ENCODE measurements around the gene YTHDC1. TPM values are rescaled to one million over a fixed set of nuclear protein-coding genes. Genes with fewer than 3 reads are reported as not detected.
"Not testable (repeated sequence)": the region's sequence is repeated elsewhere in the genome, so short reads cannot be mapped to it uniquely, and the experiment has no call there.

The YTHDC1 gene
- total RNA-seq, 2 experiments from 2014 or later: 80.0 to 95.1 TPM

DNA sequence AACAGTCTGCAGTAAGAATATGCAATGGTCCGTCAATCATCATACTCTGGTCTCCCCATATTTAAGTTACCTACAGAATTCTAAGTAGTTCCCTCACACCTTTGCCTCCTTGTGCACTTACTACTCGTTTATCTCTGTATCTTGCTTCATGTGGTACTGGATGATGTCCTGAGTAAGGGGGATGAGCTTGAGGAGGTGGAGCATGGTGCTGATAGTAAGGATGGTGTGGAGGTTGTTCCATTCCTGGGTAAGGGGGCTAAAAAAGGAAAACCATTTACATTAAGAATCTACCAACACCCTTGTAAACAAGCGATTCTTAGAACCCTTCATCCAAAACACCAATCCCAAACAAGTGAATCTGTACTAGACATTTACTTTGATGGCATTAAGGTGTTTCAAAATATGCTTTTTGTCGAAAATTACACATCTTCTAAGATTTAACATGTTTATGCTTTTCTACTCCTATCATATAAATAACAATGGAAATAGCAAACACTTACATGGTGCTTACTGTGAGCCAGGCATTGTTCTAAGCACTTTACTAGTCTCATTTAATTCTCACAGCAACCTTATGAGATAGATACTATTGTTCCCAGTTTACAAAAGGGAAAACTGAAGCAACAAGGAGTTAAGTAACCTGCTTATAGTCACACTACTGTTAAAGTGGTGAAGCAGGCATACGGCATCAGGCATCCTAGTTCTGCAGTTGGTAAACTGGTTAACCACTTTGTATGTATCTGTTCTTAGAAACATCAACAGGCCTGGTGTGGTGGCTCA, 33.5 kb downstream of the YTHDC1 start:
- no peak overlapping the region for H3K4me3 Mint-ChIP-seq
- peaks cover 17% of the 10 kb centered on the region for H3K4me1 Mint-ChIP-seq
- H3K9me3 Mint-ChIP-seq: no peaks in the 10 kb centered on the region
- no peaks in the 10 kb centered on the region for H3K27me3 Mint-ChIP-seq
- peaks cover 66% of the 10 kb centered on the region for H3K36me3 Mint-ChIP-seq (ENCODE audit: low read depth)
- no peak overlapping the region for H3K27ac Mint-ChIP-seq
- POLR2A ChIA-PET: interaction anchor here (1.1 kb wide), 1 partner anchor 12 kb away, joined by 3 read pairs; no protein-coding TSS in a partner anchor
- no peak for DNase-seq
- CTCF ChIA-PET: no interaction called here

DNA sequence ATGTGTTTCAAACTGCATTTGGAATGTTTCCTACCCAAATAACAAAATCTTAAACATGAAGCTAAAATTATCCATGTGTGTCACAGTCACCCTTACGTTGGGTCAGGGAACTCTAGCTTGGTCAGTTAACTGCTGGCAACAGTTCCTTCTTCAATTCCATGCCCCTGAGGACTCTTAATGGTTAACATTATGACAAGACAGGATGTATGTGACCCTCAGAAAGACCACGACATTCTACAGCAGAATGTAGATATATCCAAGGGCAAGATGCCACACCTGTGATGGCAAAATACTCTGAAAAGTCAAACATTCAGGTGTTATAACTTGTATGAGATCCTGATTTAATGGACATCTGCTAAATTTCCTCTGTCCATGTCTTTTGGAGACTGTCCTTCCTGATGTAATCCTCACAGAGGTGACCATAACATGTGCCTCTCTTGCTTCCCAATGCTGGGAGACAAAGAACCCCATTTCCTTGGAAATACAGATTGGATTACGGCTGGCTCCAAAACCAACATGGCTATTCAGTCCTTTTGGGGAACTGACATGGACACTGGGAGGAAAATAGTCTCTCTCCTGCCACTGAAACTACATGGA, 39.1 kb downstream of the YTHDC1 start:
- Mint-ChIP-seq H3K27me3 (peaks cover 13% of the 10 kb centered on the region), H3K36me3 (ENCODE audit: low read depth) (peaks cover 36% of the 10 kb centered on the region), H3K9me3 (no peaks in the 10 kb centered on the region), H3K4me1 (no peaks in the 10 kb centered on the region), H3K27ac (no peak overlapping the region), H3K4me3 (no peak overlapping the region)
- CTCF ChIA-PET: no interaction called here
- no peak for DNase-seq
- POLR2A ChIA-PET: no interaction called here

GRCh38 chr4:68304731-68305130, 45.2 kb downstream of the YTHDC1 start:
- DNase-seq: no peak
- peaks cover 23% of the 10 kb centered on the region for H3K27me3 Mint-ChIP-seq
- H3K4me3 Mint-ChIP-seq: no peak overlapping the region
- no peak overlapping the region for H3K27ac Mint-ChIP-seq
- no peaks in the 10 kb centered on the region for H3K9me3 Mint-ChIP-seq
- H3K36me3 Mint-ChIP-seq (ENCODE audit: low read depth): no peaks in the 10 kb centered on the region
- ChIA-PET POLR2A (interaction anchor here (0.6 to 1.2 kb wide), 2 partner anchors 11 to 13 kb away, joined by 3 read pairs; no protein-coding TSS in a partner anchor), CTCF (no interaction called here)
- no peaks in the 10 kb centered on the region for H3K4me1 Mint-ChIP-seq

GRCh38 chr4:68299492-68300457, 50.1 kb downstream of the YTHDC1 start:
- no peak for DNase-seq
- ChIA-PET CTCF (no interaction called here), POLR2A (no interaction called here)
- Mint-ChIP-seq H3K4me3 (no peak overlapping the region), H3K36me3 (ENCODE audit: low read depth) (no peaks in the 10 kb centered on the region), H3K27ac (no peak overlapping the region), H3K27me3 (peaks cover 10% of the 10 kb centered on the region), H3K9me3 (no peaks in the 10 kb centered on the region), H3K4me1 (no peaks in the 10 kb centered on the region)

GRCh38 chr4:68297137-68297536, 52.8 kb downstream of the YTHDC1 start:
- H3K27me3 Mint-ChIP-seq: peaks cover 2% of the 10 kb centered on the region
- no peaks in the 10 kb centered on the region for H3K36me3 Mint-ChIP-seq (ENCODE audit: low read depth)
- CTCF ChIA-PET: no interaction called here
- H3K4me3 Mint-ChIP-seq: no peak overlapping the region
- no peak overlapping the region for H3K27ac Mint-ChIP-seq
- DNase-seq: no peak
- POLR2A ChIA-PET: no interaction called here
- no peaks in the 10 kb centered on the region for H3K9me3 Mint-ChIP-seq
- H3K4me1 Mint-ChIP-seq: no peaks in the 10 kb centered on the region

- Mint-ChIP-seq H3K4me3 (no peak overlapping the region), H3K9me3 (no peaks in the 10 kb centered on the region), H3K36me3 (ENCODE audit: low read depth) (no peaks in the 10 kb centered on the region), H3K27me3 (peaks cover 2% of the 10 kb centered on the region), H3K27ac (no peak overlapping the region), H3K4me1 (no peaks in the 10 kb centered on the region)
- DNase-seq: no peak
- ChIA-PET POLR2A (no interaction called here), CTCF (no interaction called here)
Measured at GRCh38 chr4:68291256-68291655, 58.6 kb downstream of the YTHDC1 start.

- Mint-ChIP-seq H3K4me1 (no peaks in the 10 kb centered on the region), H3K27me3 (peaks cover 2% of the 10 kb centered on the region), H3K9me3 (no peaks in the 10 kb centered on the region), H3K36me3 (ENCODE audit: low read depth) (no peaks in the 10 kb centered on the region), H3K27ac (no peak overlapping the region), H3K4me3 (no peak overlapping the region)
- ChIA-PET POLR2A (no interaction called here), CTCF (interaction anchor here (1.2 kb wide), 1 partner anchor 16 kb away, joined by 3 read pairs; no protein-coding TSS in a partner anchor)
- no peak for DNase-seq
Measured at GRCh38 chr4:68288393-68288740, 61.5 kb downstream of the YTHDC1 start.

DNA sequence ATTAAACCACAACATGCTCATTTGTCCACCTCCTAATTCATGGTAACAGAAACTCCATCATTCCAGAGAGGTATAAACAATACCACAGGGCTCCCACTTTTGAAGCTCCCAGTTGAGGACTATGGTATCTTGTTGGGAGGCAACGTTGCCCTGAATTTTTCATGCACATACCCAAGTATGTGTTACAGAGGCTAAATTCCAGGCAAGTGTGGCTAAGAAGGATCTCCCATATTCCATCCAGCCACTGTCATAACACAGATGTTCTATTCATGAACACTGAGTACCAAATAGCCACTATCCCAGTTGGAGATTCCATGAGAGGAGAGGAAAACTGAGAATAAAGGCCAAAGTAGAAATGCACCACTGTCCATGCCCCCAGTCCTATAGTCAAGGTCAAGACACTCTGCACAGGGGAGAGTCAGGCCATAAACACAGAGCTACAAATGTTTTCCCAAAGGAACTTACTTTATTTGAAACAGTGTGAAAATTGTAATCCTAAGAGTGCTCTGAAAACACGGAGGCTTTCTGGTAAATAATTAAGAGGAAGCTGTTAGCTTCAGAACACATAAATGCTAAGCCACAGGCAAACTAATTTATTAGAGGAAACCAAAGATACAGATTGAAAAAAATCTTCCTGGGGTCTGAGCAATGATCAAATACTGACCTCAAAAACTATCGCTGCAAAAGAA, 62.0 kb downstream of the YTHDC1 start:
- POLR2A ChIA-PET: no interaction called here
- no peaks in the 10 kb centered on the region for H3K4me1 Mint-ChIP-seq
- CTCF ChIA-PET: interaction anchor here (1.2 kb wide), 1 partner anchor 16 kb away, joined by 3 read pairs; no protein-coding TSS in a partner anchor
- no peak overlapping the region for H3K27ac Mint-ChIP-seq
- H3K4me3 Mint-ChIP-seq: no peak overlapping the region
- H3K36me3 Mint-ChIP-seq (ENCODE audit: low read depth): no peaks in the 10 kb centered on the region
- H3K27me3 Mint-ChIP-seq: peaks cover 2% of the 10 kb centered on the region
- H3K9me3 Mint-ChIP-seq: no peaks in the 10 kb centered on the region
- no peak for DNase-seq

- Mint-ChIP-seq H3K36me3 (ENCODE audit: low read depth) (no peaks in the 10 kb centered on the region), H3K9me3 (no peaks in the 10 kb centered on the region), H3K27me3 (peaks cover 2% of the 10 kb centered on the region), H3K27ac (no peak overlapping the region), H3K4me1 (no peaks in the 10 kb centered on the region), H3K4me3 (no peak overlapping the region)
- ChIA-PET POLR2A (no interaction called here), CTCF (no interaction called here)
- no peak for DNase-seq
Measured at GRCh38 chr4:68283714-68284113, 66.2 kb downstream of the YTHDC1 start.

DNA sequence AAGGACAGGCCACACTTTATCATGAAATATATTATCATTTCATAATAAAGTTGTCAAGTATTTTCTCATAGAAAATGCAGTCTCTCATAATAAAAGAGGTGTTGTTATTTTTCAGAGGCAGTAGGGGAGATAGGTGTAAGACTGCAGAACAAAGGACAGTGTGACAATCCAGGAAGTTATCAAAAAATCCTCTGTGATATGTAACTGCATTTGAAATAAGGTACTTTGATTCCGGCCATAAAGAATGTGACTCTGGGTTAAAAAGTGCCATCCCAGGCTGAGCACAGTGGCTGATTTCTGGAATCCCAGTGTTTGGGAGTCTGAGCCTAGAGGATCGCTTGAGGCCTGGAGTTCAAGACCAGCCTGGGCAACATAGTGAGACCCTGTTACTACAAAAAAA, 66.8 kb downstream of the YTHDC1 start:
- H3K36me3 Mint-ChIP-seq (ENCODE audit: low read depth): no peaks in the 10 kb centered on the region
- no peaks in the 10 kb centered on the region for H3K4me1 Mint-ChIP-seq
- POLR2A ChIA-PET: no interaction called here
- no peaks in the 10 kb centered on the region for H3K27me3 Mint-ChIP-seq
- CTCF ChIA-PET: no interaction called here
- no peak overlapping the region for H3K4me3 Mint-ChIP-seq
- no peak for DNase-seq
- H3K9me3 Mint-ChIP-seq: no peaks in the 10 kb centered on the region
- H3K27ac Mint-ChIP-seq: no peak overlapping the region

DNA sequence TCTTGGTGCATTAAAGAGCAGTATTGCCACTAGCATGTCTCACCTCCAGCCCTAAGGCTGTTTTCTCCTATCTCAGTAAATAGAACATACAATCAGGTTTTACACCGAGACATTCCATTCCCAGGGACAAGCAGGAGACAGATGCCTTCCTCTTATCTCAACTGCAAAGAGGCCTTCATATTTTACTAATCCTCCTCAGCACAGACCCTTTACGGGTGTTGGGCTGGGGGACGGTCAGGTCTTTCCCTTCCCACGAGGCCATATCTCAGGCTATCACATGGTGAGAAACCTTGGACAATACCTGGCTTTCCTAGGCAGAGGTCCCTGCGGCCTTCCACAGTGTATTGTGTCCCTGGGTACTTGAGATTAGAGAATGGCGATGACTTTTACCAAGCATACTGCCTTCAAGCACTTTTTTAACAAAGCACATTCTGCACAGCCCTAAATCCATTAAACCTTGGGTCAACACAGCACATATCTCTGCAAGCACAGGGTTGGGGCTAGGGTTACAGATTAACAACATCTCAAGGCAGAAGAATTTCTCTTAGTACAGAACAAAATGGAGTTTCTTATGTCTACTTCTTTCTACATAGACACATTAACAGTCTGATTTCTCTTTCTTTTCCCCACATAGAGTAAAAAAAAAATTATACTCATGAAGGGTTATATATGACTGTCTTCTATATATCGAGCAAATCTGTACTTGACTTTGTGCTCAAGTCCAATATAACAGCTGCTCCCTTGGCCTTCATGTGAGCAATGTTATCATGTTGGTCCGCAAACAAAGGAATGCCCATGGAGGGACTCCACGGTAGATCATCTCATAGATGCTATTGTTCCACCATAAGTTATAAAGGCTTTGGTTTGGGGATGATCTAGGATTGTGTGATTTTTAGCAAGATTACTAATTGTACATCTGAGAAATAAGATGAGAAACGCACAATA, 67.8 kb downstream of the YTHDC1 start:
- H3K36me3 Mint-ChIP-seq (ENCODE audit: low read depth); H3K4me3 Mint-ChIP-seq; H3K27me3 Mint-ChIP-seq; H3K4me1 Mint-ChIP-seq; CTCF ChIA-PET; POLR2A ChIA-PET; DNase-seq; H3K9me3 Mint-ChIP-seq; H3K27ac Mint-ChIP-seq: not testable (repeated sequence)

DNA sequence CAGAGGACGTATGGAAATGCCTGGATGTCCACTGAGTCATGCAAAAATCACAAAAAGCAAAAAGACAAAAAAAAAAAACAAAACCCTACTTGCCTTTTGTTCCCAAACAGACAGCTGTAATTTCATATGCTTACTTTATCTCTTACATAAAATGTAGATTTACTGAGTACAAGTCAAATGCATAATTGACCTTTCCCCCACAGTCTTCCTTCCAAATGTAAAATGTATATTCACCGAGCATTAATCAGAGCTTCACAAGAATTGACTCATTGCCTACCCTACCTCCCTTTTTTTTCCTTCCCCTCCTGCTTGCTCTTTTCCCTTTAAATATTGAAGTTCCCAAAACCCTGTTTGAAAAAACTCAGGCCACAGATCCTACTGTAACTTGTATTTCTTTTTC, 71.9 kb downstream of the YTHDC1 start:
- ChIA-PET CTCF (interaction anchor here (1.0 kb wide), 1 partner anchor 98 kb away, joined by 3 read pairs; no protein-coding TSS in a partner anchor), POLR2A (no interaction called here)
- H3K4me1 Mint-ChIP-seq: no peaks in the 10 kb centered on the region
- H3K27me3 Mint-ChIP-seq: peaks cover 7% of the 10 kb centered on the region
- H3K36me3 Mint-ChIP-seq (ENCODE audit: low read depth): no peaks in the 10 kb centered on the region
- no peak overlapping the region for H3K4me3 Mint-ChIP-seq
- DNase-seq: no peak
- H3K27ac Mint-ChIP-seq: no peak overlapping the region
- no peaks in the 10 kb centered on the region for H3K9me3 Mint-ChIP-seq
